Measurements from ENCODE around the gene MNAT1. TPM values are rescaled to one million over a fixed set of nuclear protein-coding genes. Genes with fewer than 3 reads are reported as not detected.

The MNAT1 gene
- 25.5 TPM for total RNA-seq
- long read RNA-seq, transcript MNAT1-201 (8 exons, 2,635 nt), result major isoform, 9 of 13 reads
- long read RNA-seq, partial matches to known transcripts, result 1 of 13 reads
- long read RNA-seq, other reads (novel, unspliced or antisense), result 3 of 13 reads

DNA sequence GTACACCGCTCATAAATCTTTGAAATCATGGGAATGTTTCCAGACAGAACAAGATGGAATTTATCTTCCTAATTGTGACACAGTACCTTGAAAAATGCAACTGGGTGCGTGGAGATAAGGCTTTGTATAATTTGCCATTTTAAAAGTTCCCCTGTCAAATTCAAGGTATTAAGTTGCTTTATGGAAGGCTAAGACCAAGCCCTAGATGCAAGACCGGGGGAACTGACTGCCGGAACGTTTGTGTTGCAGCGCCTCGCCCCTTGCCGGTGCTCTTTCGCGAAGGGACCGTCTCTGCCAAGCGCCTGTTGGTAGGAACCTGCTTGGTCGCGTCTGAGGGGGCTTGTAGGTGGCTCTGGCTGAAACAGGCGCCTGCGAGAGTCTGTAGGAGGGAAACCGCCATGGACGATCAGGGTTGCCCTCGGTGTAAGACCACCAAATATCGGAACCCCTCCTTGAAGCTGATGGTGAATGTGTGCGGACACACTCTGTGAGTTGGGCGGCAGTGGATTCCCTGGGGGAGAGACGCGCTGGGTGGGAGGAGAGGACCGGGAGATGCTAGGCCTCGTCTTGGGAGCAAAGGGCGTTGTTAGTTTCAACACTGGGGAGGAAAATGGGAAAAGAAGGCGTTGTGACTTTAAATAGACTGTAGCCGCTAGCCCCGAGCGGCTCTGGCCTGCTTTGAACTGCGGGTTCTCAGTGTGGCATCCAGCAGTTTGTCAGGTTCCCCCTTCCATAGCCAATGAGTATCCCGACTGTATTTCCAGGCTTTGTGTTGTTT, at the start of gene MNAT1:
Gene MNAT1, plus strand, starts transcription at position 297 of the 778 bp plus-strand sequence. Its CDS starts 102 bp downstream, at position 399.
- intact Hi-C loops (cut with DNase I), result no loop called here
- Histone ChIP-seq H3K9me3 (no peaks in the 10 kb centered on the region), H3K4me3 (peak within 1 kb of the TSS; percentile 80), H3K27ac (peak within 1 kb of the TSS; percentile 70), H3K27me3 (no peaks in the 10 kb centered on the region), H3K4me1 (peaks cover 12% of the 10 kb centered on the region), H3K36me3 (no peaks in the 10 kb centered on the region)
- TF ChIP-seq, protein P1, sequence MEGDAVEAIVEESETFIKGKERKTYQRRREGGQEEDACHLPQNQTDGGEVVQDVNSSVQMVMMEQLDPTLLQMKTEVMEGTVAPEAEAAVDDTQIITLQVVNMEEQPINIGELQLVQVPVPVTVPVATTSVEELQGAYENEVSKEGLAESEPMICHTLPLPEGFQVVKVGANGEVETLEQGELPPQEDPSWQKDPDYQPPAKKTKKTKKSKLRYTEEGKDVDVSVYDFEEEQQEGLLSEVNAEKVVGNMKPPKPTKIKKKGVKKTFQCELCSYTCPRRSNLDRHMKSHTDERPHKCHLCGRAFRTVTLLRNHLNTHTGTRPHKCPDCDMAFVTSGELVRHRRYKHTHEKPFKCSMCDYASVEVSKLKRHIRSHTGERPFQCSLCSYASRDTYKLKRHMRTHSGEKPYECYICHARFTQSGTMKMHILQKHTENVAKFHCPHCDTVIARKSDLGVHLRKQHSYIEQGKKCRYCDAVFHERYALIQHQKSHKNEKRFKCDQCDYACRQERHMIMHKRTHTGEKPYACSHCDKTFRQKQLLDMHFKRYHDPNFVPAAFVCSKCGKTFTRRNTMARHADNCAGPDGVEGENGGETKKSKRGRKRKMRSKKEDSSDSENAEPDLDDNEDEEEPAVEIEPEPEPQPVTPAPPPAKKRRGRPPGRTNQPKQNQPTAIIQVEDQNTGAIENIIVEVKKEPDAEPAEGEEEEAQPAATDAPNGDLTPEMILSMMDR (IDR thresholded peaks at IDR 0.05), result no peak
- DNase-seq, result peak; percentile 88
- ATAC-seq, result peak; percentile 99

DNA sequence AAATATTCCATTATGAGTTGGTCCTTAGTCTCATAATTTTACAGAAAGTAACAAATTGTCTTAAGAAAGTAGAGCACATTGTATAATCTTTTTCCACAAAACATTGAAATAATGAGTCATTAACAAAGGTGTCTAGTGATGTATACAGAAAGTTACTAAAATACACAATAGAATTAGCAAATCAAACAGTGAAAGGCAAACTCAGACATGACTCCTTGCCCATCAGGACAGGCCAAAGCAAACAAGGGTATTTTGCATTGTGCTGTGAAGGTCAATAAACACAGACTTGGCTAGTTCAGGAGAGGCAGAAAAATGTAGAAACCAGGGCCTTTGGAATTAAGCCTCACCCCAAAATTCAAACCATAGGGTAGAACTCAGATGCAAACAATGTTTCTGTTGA, 47.7 kb upstream of the MNAT1 start:
- no peak overlapping the region for H3K4me3 ChIP-seq
- no peaks in the 10 kb centered on the region for H3K9me3 ChIP-seq
- no peak for ATAC-seq
- TF ChIP-seq, protein P1 (IDR thresholded peaks at IDR 0.05), result no peak
- intact Hi-C loops (cut with DNase I), result no loop called here
- H3K27me3 ChIP-seq, result peaks cover 5% of the 10 kb centered on the region
- no peaks in the 10 kb centered on the region for H3K36me3 ChIP-seq
- DNase-seq, result no peak
- no peaks in the 10 kb centered on the region for H3K4me1 ChIP-seq
- H3K27ac ChIP-seq, result no peak overlapping the region

DNA sequence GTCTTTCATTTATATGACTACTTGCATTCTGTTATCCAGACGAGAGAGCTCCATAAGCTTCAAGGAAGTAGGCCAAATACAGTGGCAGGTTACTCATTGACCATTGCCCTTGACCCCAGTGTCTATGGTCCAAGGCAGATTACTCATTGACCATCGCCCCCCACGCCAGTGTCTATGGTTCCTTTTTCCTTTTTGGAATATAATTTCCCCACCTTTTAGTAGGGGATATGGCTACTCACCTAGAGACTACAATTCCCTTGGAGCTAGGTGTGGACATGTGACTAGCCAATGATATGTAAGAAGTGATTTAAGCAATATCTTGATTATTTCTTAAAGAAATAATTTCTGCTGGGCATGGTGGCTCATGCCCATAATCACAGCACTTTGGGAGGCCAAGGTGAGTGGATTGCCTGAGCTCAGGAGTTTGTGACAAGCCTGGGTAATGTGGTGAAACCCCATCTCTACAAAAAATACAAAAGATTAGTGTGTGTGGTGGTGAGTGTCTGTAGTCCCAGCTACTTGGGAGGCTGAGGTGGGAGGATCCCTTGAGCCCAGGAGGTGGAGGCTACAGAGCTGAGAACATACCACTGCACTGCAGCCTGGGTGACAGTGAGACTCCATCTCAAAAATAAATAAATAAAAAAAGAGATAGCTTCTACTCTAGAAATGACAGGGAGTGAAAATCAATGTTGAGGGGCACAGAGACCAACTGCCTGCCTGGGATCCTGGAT, 43.0 kb upstream of the MNAT1 start:
- TF ChIP-seq, protein P1 (IDR thresholded peaks at IDR 0.05), result no peak
- Histone ChIP-seq H3K9me3 (no peaks in the 10 kb centered on the region), H3K27me3 (no peaks in the 10 kb centered on the region), H3K4me1 (no peaks in the 10 kb centered on the region), H3K4me3 (no peak overlapping the region), H3K27ac (no peak overlapping the region), H3K36me3 (no peaks in the 10 kb centered on the region)
- ATAC-seq (no peak), DNase-seq (no peak)
- intact Hi-C loops (cut with DNase I), result no loop called here

DNA sequence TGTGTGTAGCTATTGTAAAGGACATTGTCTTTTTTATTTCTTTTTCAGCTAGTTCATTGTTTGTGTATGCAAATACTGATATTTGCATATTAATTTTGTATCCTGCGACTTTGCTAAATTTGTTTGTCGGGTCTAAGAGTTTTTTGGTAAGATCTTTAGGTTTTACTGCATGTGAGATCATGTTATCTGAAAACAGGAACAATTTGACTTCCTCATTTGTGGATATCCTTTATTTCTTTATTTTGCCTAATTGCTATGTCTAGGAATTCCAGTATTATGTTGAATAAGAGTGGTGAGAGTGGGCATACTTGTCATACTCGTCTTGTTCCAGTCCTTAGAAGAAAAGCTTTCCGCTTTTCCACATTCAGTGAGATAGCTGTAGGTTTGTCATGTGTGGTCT, 39.2 kb upstream of the MNAT1 start:
- TF ChIP-seq, protein P1 (IDR thresholded peaks at IDR 0.05), result no peak
- H3K4me3 ChIP-seq, result no peak overlapping the region

DNA sequence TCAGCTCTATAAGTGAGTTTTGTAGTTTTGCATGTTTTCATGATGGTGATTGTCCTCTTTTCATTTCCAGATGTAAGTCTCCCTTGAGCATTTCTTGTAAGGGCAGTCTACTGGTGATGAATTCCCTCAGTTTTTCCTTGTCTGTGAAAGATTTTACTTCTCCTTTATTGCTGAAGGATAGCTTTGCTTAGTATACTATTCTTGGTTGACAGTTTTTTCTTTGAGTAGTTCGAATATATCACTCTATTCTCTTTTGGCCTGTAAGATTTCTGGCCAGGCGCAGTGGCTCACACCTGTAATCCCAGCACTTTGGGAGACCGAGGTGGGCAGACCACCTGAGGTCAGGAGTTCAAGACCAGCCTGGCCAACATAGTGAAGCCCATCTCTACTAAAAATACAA, 34.0 kb upstream of the MNAT1 start:
- Histone ChIP-seq H3K27ac (no peak overlapping the region), H3K27me3 (no peaks in the 10 kb centered on the region), H3K4me3 (no peak overlapping the region), H3K4me1 (no peaks in the 10 kb centered on the region), H3K9me3 (no peaks in the 10 kb centered on the region), H3K36me3 (no peaks in the 10 kb centered on the region)
- ATAC-seq, result no peak
- DNase-seq, result no peak
- TF ChIP-seq, protein P1 (IDR thresholded peaks at IDR 0.05), result no peak
- intact Hi-C loops (cut with DNase I), result no loop called here

More for the DNA sequence above, 39.2 kb upstream of the MNAT1 start:
- Histone ChIP-seq H3K36me3 (no peaks in the 10 kb centered on the region), H3K9me3 (no peaks in the 10 kb centered on the region), H3K4me1 (no peaks in the 10 kb centered on the region), H3K27ac (no peak overlapping the region), H3K27me3 (no peaks in the 10 kb centered on the region)
- intact Hi-C loops (cut with DNase I), result no loop called here
- DNase-seq (no peak), ATAC-seq (no peak)

Data from upper lobe of right lung (tissue), 1 donor.